ENCODE data around the gene UNC5C. TPM values are rescaled to one million over a fixed set of nuclear protein-coding genes. Genes with fewer than 3 reads are reported as not detected.
A peak's percentile ranks its signal among the peaks of the same experiment; 100 is the strongest.

The UNC5C gene
- total and polyA plus RNA-seq, 8 donors, result 0.13 to 14.3 (median 2.0) TPM

- DNase-seq, result peak in 1 of 2 donors; percentile 56
- H3K27ac ChIP-seq, result no peak overlapping the region
- no peaks in the 10 kb centered on the region for H3K4me1 ChIP-seq
- no peaks in the 10 kb centered on the region for H3K36me3 ChIP-seq
- WGBS, 5 donors, result 71 to 76% (median 73%) methylated on average over 2 of the region's 2 CpGs
- TF ChIP-seq EP300 (IDR thresholded peaks at IDR 0.05), result no peak
- TF ChIP-seq CTCF (IDR thresholded peaks at IDR 0.05), result peak in 5 of 7 experiments; percentile 17 to 52 (median 39)
- intact Hi-C loops (cut with DNase I; ENCODE audit: low total_unique reads), result no loop called here
- H3K4me3 ChIP-seq, result no peak overlapping the region
- no peaks in the 10 kb centered on the region for H3K27me3 ChIP-seq
- H3K9me3 ChIP-seq, result no peaks in the 10 kb centered on the region
Measured at GRCh38 chr4:95155759-95156451, 392.9 kb downstream of the UNC5C start.

DNA sequence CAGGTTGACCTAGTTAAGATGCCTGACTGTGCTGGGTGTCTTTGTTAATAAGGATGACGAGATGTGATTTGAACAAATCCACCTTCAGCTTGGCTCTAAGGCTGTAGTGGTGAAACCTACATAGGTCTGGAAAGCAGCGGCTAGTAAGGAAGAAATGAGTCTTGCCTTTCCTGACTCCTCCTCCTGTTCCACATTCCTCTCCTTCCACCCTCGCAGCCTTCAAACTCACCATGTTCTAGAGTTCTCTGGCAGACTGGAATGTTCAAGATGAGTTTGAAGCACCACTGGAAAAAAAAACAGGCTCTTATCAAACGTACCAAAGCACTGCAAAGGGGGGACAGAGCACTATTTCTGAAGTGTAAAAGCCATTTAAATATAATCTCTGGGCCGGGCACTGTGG, 395.6 kb downstream of the UNC5C start:
- no peak for TF ChIP-seq CTCF (IDR thresholded peaks at IDR 0.05)
- no peak for TF ChIP-seq EP300 (IDR thresholded peaks at IDR 0.05)
- no peak for TF ChIP-seq POLR2AphosphoS5 (IDR thresholded peaks at IDR 0.05)
- TF ChIP-seq POLR2A (IDR thresholded peaks at IDR 0.05), result no peak
- no peaks in the 10 kb centered on the region for H3K4me1 ChIP-seq
- H3K27me3 ChIP-seq, result no peaks in the 10 kb centered on the region
- no peaks in the 10 kb centered on the region for H3K36me3 ChIP-seq
- no peak overlapping the region for H3K27ac ChIP-seq
- 76 to 78% (median 77%) methylated on average over 5 of the region's 5 CpGs for WGBS, 5 donors
- intact Hi-C loops (cut with DNase I; ENCODE audit: low total_unique reads), result no loop called here
- no peak for DNase-seq
- no peaks in the 10 kb centered on the region for H3K9me3 ChIP-seq
- no peak overlapping the region for H3K4me3 ChIP-seq

GRCh38 chr4:95151255-95151654, 397.5 kb downstream of the UNC5C start:
- no peak overlapping the region for H3K4me3 ChIP-seq
- H3K9me3 ChIP-seq, result no peaks in the 10 kb centered on the region
- TF ChIP-seq POLR2AphosphoS5 (IDR thresholded peaks at IDR 0.05) (no peak), POLR2A (IDR thresholded peaks at IDR 0.05) (no peak), EP300 (IDR thresholded peaks at IDR 0.05) (no peak), CTCF (IDR thresholded peaks at IDR 0.05) (no peak)
- intact Hi-C loops (cut with DNase I; ENCODE audit: low total_unique reads), result no loop called here
- H3K36me3 ChIP-seq, result no peaks in the 10 kb centered on the region
- H3K4me1 ChIP-seq, result no peaks in the 10 kb centered on the region
- no peak for DNase-seq
- WGBS, 5 donors, result 71 to 83% (median 72%) methylated on average over 3 of the region's 3 CpGs
- no peaks in the 10 kb centered on the region for H3K27me3 ChIP-seq
- no peak overlapping the region for H3K27ac ChIP-seq

DNA sequence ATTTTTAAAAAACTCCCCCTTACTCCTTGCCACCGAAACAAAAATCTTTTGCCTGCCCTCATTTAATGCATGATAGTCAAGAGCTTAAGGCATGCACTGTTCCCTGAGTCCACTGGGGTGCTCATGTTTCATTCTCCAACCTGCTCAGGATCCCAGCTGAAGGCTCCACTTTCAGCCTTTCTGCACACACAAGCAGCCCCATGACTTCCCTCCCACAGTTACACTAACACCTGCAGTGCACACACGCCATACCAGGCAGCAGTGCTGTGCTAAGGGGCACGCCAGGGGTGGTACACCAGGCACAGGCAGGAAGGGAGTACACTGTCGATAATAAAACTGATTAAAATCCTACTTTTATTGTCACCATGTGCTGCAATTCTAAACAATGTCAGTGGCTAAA, 405.8 kb downstream of the UNC5C start:
- Histone ChIP-seq H3K4me3 (no peak overlapping the region), H3K27ac (no peak overlapping the region), H3K9me3 (peaks cover 0 to 10% (median 6%) of the 10 kb centered on the region in 4 donors), H3K36me3 (peaks cover 0 to 9% (median 0%) of the 10 kb centered on the region in 4 donors), H3K27me3 (no peaks in the 10 kb centered on the region), H3K4me1 (no peaks in the 10 kb centered on the region)
- WGBS, 5 donors, result 80 to 88% (median 83%) methylated on average over 4 of the region's 4 CpGs
- DNase-seq, result no peak
- TF ChIP-seq POLR2A (IDR thresholded peaks at IDR 0.05) (no peak), EP300 (IDR thresholded peaks at IDR 0.05) (no peak), POLR2AphosphoS5 (IDR thresholded peaks at IDR 0.05) (no peak), CTCF (IDR thresholded peaks at IDR 0.05) (no peak)
- intact Hi-C loops (cut with DNase I; ENCODE audit: low total_unique reads), result no loop called here
